Endothelial cell of umbilical vein (primary cell): ENCODE results near the gene AKAP12. TPM values are rescaled to one million over a fixed set of nuclear protein-coding genes. Genes with fewer than 3 reads are reported as not detected.
A peak's percentile ranks its signal among the peaks of the same experiment; 100 is the strongest.

Experiments used
- BruUV-seq: library from RNA; stranded (reverse); fragments of 400-500 nt; replicated peaks from 2 replicates; lab custom pipeline; 2021; lab: Mats Ljungman, UMichigan
- CTCF ChIA-PET: fragments of 300-600, 350-600 bp; sonication (Branson Sonifier 250); formaldehyde crosslinking; loops from one replicate; lab custom pipeline; 2021; ENCODE audit warnings: antibody characterized with exemption, inconsistent platforms; lab: Charles Lee
- POLR2A ChIA-PET: fragments of 300-600, 350-600 bp; sonication (Branson Sonifier 250); formaldehyde crosslinking; loops from one replicate; lab custom pipeline; 2021; ENCODE audit warnings: antibody characterized with exemption, inconsistent platforms; lab: Charles Lee
- DNase-seq: peaks from one replicate; pipeline ENCODE4 v3.0.0-alpha.2; 2011; ENCODE audit warnings: low read depth, low spot score
- FAIRE-seq: peaks from 2 replicates; lab custom pipeline; 2011; peaks lifted over from hg19 to GRCh38; lab: Jason Lieb, UNC
- H2AFZ ChIP-seq: 2 replicates; pipeline ENCODE4 v1.6.0; 2012; ENCODE audit warnings: low read depth, low read length, control low read depth, inconsistent platforms
- H3K27ac ChIP-seq: 2 replicates; pipeline ENCODE4 v1.5.1; 2011; ENCODE audit warnings: low read depth, mild to moderate bottlenecking, control low read depth, low read length, moderate library complexity; ENCODE audit not compliant: insufficient read depth
- H3K27me3 ChIP-seq, 2 experiments: 2 replicates each; pipeline versions ENCODE4 v1.6.0 to v1.6.1; 2011; ENCODE audit warnings: low read length in 2 of 2, mixed read lengths in 1 of 2; ENCODE audit not compliant: control insufficient read depth in 2 of 2, insufficient read depth in 2 of 2
- H3K36me3 ChIP-seq, 2 experiments: 2 replicates in 1 of 2; 3 replicates in 1 of 2; pipeline ENCODE4 v1.5.1; 2011; ENCODE audit warnings: low read length in 2 of 2, mild to moderate bottlenecking in 1 of 2, moderate library complexity in 1 of 2; ENCODE audit not compliant: control insufficient read depth in 2 of 2, insufficient read depth in 2 of 2; ENCODE audit errors: extremely low read depth in 1 of 2
- H3K4me1 ChIP-seq: 3 replicates; pipeline ENCODE4 v1.5.1; 2011; ENCODE audit warnings: mild to moderate bottlenecking, low read length; ENCODE audit not compliant: control insufficient read depth, insufficient read depth; ENCODE audit errors: extremely low read depth
- H3K4me2 ChIP-seq: 2 replicates; pipeline ENCODE4 v1.6.1; 2011; ENCODE audit warnings: low read length, control low read depth, mixed read lengths; ENCODE audit not compliant: insufficient read depth
- H3K4me3 ChIP-seq, 3 experiments: fragments of 200-600 bp in 1 of 3; sonication (generic), shearing (Covaris generic) in 1 of 3; replicated peaks in 1 of 3; 2 replicates each; pipeline ENCODE4 v1.5.1; 2011 to 2016; ENCODE audit warnings: control low read depth in 3 of 3, low read length in 3 of 3, mild to moderate bottlenecking in 2 of 3, inconsistent platforms in 1 of 3, low read depth in 1 of 3, moderate library complexity in 1 of 3; ENCODE audit not compliant: insufficient read depth in 1 of 3
- H3K79me2 ChIP-seq: 2 replicates; pipeline ENCODE4 v1.6.0; 2012; ENCODE audit warnings: low read length, inconsistent platforms; ENCODE audit not compliant: control insufficient read depth, insufficient read depth
- H3K9ac ChIP-seq: replicated peaks from 2 replicates; pipeline ENCODE3; 2011; ENCODE audit warnings: low read length, control low read depth; ENCODE audit not compliant: insufficient read depth; ENCODE audit errors: extremely low read depth
- H3K9me1 ChIP-seq: replicated peaks from 3 replicates; pipeline ENCODE4 v1.6.0; 2011; ENCODE audit warnings: mild to moderate bottlenecking, low read length; ENCODE audit not compliant: control insufficient read depth, insufficient read depth; ENCODE audit errors: extremely low read depth
- H3K9me3 ChIP-seq: replicated peaks from 2 replicates; pipeline ENCODE4 v1.5.1; 2012; ENCODE audit warnings: low read length, inconsistent platforms; ENCODE audit not compliant: control insufficient read depth, insufficient read depth
- H4K20me1 ChIP-seq: replicated peaks from 2 replicates; pipeline ENCODE3; 2011; ENCODE audit warnings: mild to moderate bottlenecking, low read length; ENCODE audit not compliant: control insufficient read depth, insufficient read depth; ENCODE audit errors: extremely low read depth
- EZH2 ChIP-seq: IDR thresholded peaks from 2 replicates; pipeline ENCODE4 v1.6.1; 2012; ENCODE audit warnings: borderline replicate concordance, low read depth, mild to moderate bottlenecking, moderate library complexity, low read length, inconsistent platforms; ENCODE audit not compliant: severe bottlenecking
- FOS ChIP-seq: IDR thresholded peaks from 2 replicates; pipeline ENCODE4 v1.6.1; 2011; ENCODE audit warnings: mild to moderate bottlenecking, low read length, moderate library complexity, borderline replicate concordance; ENCODE audit not compliant: insufficient read depth
- JUN ChIP-seq: IDR thresholded peaks from 2 replicates; pipeline ENCODE4 v1.6.1; 2011; ENCODE audit warnings: borderline replicate concordance, low read depth; ENCODE audit not compliant: insufficient read length, insufficient read depth
- MYC ChIP-seq: IDR thresholded peaks from one replicate; pipeline ENCODE4 v1.6.1; 2011; ENCODE audit warnings: mild to moderate bottlenecking, low read depth, low read length
- POLR2A ChIP-seq: IDR thresholded peaks from 2 replicates; pipeline ENCODE4 v1.6.1; 2012; ENCODE audit warnings: low read depth, mild to moderate bottlenecking, control low read depth, low read length
- dilution Hi-C: fragments of 300-500 bp; cut with MboI; formaldehyde crosslinking; loops from one replicate; pipeline ENCODE4 v1.15.0; 2019; ENCODE audit warnings: low sequenced_read_pairs; ENCODE audit not compliant: extremely low pct_ligation_motif_present
- intact Hi-C: fragments of 100-400 bp; cut with micrococcal nuclease; formaldehyde crosslinking; loops from one replicate; pipeline ENCODE4 v1.10.0; 2022
- polyA plus RNA-seq, 4 experiments: library from polyadenylated mRNA; depleted of rRNA in 3 of 4; stranded (reverse) in 3 of 4; unstranded in 1 of 4; fragments of >200 nt; gene quantifications; 2 replicates each; pipeline versions ENCODE4 v1.2.1 to v1.2.3, GENCODE V29; 2011 to 2012; ENCODE audit warnings: missing spikeins in 1 of 4
- total RNA-seq: library from RNA; stranded (reverse); gene quantifications from 2 replicates; pipeline ENCODE4 v1.2.3, GENCODE V29; 2021
- TF ChIP-seq, protein P1 (sequence below), 2 donors: IDR thresholded peaks; 1 replicate in 1 of 2; 2 replicates in 1 of 2; pipeline ENCODE4 v1.5.1; 2011; ENCODE audit warnings: low read length in 2 of 2, mild to moderate bottlenecking in 2 of 2, moderate library complexity in 2 of 2, control low read depth in 1 of 2, inconsistent platforms in 1 of 2, low read depth in 1 of 2; ENCODE audit not compliant: insufficient read depth in 1 of 2; ENCODE audit errors: extremely low read depth in 1 of 2

AKAP12 gene
- total and polyA plus RNA-seq, 2 donors (not counting 3 experiments of a cell fraction or from before 2014, with no cell fraction given): 46.9 to 340 TPM

DNA sequence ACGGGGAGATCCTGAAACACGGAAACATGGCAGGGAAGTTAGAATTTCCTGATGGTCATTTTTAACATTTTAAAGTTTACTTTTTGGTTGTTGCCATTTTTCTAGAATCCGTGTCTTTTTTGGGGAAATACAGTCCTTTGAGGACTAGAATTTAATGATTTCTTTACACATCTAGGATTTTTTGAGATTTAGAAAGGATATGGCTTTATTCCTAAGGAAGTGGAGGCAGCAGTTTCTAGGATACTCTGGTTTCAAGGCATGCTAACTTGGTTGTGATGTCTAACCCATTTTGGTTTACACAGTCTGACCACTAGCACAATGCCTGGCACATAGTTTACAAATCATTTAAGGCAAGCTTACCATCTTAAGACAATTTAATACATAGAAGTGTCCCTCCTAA lies 152.7 kb downstream of the AKAP12 start:
- H3K27me3 ChIP-seq: no peaks in the 10 kb centered on the region
- no peaks in the 10 kb centered on the region for H3K9me3 ChIP-seq
- H3K36me3 ChIP-seq: no peaks in the 10 kb centered on the region
- peak overlapping the region; percentile 59 for H3K9ac ChIP-seq
- FAIRE-seq: no peak
- no peak overlapping the region for H2AFZ ChIP-seq
- no peak for DNase-seq
- dilution Hi-C loops: no loop called here
- H3K4me1 ChIP-seq: peaks cover 35% of the 10 kb centered on the region
- ChIA-PET POLR2A (no interaction called here), CTCF (interaction anchor here (1.0 kb wide), 1 partner anchor 14 kb away, joined by 5 read pairs; no protein-coding TSS in a partner anchor)
- TF ChIP-seq EZH2 (no peak), POLR2A (no peak), FOS (no peak), MYC (no peak), JUN (no peak)
- TF ChIP-seq, protein P1, sequence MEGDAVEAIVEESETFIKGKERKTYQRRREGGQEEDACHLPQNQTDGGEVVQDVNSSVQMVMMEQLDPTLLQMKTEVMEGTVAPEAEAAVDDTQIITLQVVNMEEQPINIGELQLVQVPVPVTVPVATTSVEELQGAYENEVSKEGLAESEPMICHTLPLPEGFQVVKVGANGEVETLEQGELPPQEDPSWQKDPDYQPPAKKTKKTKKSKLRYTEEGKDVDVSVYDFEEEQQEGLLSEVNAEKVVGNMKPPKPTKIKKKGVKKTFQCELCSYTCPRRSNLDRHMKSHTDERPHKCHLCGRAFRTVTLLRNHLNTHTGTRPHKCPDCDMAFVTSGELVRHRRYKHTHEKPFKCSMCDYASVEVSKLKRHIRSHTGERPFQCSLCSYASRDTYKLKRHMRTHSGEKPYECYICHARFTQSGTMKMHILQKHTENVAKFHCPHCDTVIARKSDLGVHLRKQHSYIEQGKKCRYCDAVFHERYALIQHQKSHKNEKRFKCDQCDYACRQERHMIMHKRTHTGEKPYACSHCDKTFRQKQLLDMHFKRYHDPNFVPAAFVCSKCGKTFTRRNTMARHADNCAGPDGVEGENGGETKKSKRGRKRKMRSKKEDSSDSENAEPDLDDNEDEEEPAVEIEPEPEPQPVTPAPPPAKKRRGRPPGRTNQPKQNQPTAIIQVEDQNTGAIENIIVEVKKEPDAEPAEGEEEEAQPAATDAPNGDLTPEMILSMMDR (IDR thresholded peaks at IDR 0.05; ENCODE audit: extremely low read depth in 1 of 2, insufficient read depth in 1 of 2, low read depth in 1 of 2, low read length in 2 of 2): no peak
- intact Hi-C loops: loop anchor here (5.0 kb wide), 1 partner anchor 500 kb away; no protein-coding TSS in a partner anchor
- BruUV-seq: TSS peak; percentile 35
- H3K27ac ChIP-seq: peak overlapping the region; percentile 55
- no peaks in the 10 kb centered on the region for H3K9me1 ChIP-seq
- H4K20me1 ChIP-seq: peaks cover 19% of the 10 kb centered on the region
- H3K4me2 ChIP-seq: peak overlapping the region; percentile 79
- peaks cover 75% of the 10 kb centered on the region for H3K79me2 ChIP-seq
- peak overlapping the region; percentile 18 to 93 (median 76) for H3K4me3 ChIP-seq
